Aorta (tissue), 5 donors: Measurements from ENCODE around the gene FAAH. TPM values are rescaled to one million over a fixed set of nuclear protein-coding genes. Genes with fewer than 3 reads are reported as not detected.

Source experiments
- ATAC-seq: fragments of 200-7000 bp; cut with Tn5 transposase; one replicate; pipeline ENCODE4 v1.9.1; 2022; ENCODE audit warnings: moderate library complexity; ENCODE audit not compliant: low FRiP score
- DNase-seq, 2 donors: peaks; one replicate each; pipeline ENCODE4 v3.0.0-alpha.2; 2020
- H3K27ac ChIP-seq, 2 donors: one replicate each; pipeline ENCODE4 v1.5.1; 2013; ENCODE audit warnings: low read length in 2 of 2, mild to moderate bottlenecking in 2 of 2, moderate library complexity in 2 of 2, control low read depth in 1 of 2, inconsistent platforms in 1 of 2, low read depth in 1 of 2
- H3K27me3 ChIP-seq, 2 donors: one replicate each; pipeline ENCODE4 v1.6.1; 2013; ENCODE audit warnings: control low read depth in 1 of 2, low read length in 1 of 2, mild to moderate bottlenecking in 1 of 2, moderate library complexity in 1 of 2; ENCODE audit not compliant: insufficient read depth in 2 of 2, control insufficient read depth in 1 of 2
- H3K36me3 ChIP-seq, 2 donors: one replicate each; pipeline ENCODE4 v1.6.1; 2013; ENCODE audit warnings: control low read depth in 1 of 2, low read length in 1 of 2, mild to moderate bottlenecking in 1 of 2; ENCODE audit not compliant: insufficient read depth in 2 of 2, control insufficient read depth in 1 of 2
- H3K4me1 ChIP-seq, 2 donors: one replicate each; pipeline ENCODE4 v1.6.1; 2013; ENCODE audit warnings: low read length in 2 of 2, control low read depth in 1 of 2, mild to moderate bottlenecking in 1 of 2, moderate library complexity in 1 of 2; ENCODE audit not compliant: insufficient read depth in 2 of 2, control insufficient read depth in 1 of 2
- H3K4me3 ChIP-seq, 2 donors: one replicate each; pipeline ENCODE4 v1.5.1; 2013; ENCODE audit warnings: low read length in 2 of 2, control low read depth in 1 of 2, mild to moderate bottlenecking in 1 of 2
- H3K9me3 ChIP-seq: one replicate; pipeline ENCODE4 v1.6.1; 2013; ENCODE audit warnings: mild to moderate bottlenecking, low read length; ENCODE audit not compliant: control insufficient read depth
- WGBS, 2 donors: extraction: QIAGEN DNeasy Blood & Tissue Kit; methylation state at CpG; one replicate each; pipeline ENCODE4 v1.1.7; 2013; 5-methylcytosine and 5-hydroxymethylcytosine counted together
- intact Hi-C, 2 donors: fragments of 100-400 bp; cut with DNase I; formaldehyde crosslinking; loops; one replicate each; pipeline versions ENCODE4 v1.14.2 to v1.15.0; 2022
- polyA plus RNA-seq, 2 donors: library from polyadenylated mRNA; stranded (reverse); fragments of 200-250 nt; gene quantifications; one replicate each; pipeline ENCODE4 v1.2.3, GENCODE V29; 2013
- total RNA-seq, 2 donors: library from RNA; stranded (reverse); fragmentation: NEBNext Ultra II Directional; extraction: Animal tissue kit (Norgen Biotek cat#: 25700); gene quantifications; one replicate each; pipeline ENCODE4 v1.2.1, GENCODE V29; 2021
- donor health status: healthy with polysubstance abuse.
- donor health status: Bipolar disorder and iron deficiency.
- donor health status: DM: no; HTN: no; CAD: no.
- donor health status: DM: no; HTN: no; CAD: no.
- donor health status: DM: yes; HTN: yes; CAD: no.

The FAAH gene
- total and polyA plus RNA-seq, 4 donors: 3.3 to 33.2 (median 8.4) TPM

DNA sequence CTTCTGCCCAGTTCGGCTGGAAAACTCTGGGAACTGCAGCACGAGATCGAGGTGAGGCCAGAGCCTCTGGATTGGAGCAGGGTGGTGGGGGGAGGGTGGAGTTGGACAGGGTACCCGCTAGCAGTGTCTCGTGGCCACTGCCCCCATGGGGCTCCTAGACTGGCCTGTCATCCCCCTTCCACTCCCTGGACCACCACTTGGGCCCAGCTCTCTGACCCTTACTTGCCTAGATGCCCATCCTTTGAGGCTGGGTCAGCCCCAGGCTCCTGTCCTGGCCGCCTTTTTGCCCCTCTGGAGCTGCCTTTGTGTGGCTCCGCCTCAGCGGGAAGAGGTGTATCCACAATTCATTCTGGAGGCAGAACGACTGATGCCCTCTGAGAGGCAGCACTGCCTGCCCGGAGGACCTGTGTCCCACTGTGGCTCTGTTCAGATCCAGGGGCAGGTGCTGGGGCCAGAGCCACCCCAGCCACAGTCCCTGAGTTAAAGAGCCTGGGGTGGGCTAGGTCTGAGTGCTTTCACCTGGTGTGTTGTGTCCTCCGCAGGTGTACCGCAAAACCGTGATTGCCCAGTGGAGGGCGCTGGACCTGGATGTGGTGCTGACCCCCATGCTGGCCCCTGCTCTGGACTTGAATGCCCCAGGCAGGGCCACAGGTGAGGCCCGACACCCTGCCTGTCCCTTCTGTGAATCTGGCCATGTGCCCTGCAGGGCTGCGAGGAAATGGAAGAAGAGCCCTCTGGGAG, 17.7 kb downstream of the FAAH start:
- DNase-seq: peak in 1 of 2 donors; percentile 53
- ATAC-seq: no peak

GRCh38 chr1:46412893-46413595, 18.9 kb downstream of the FAAH start:
- Histone ChIP-seq H3K4me3 (no peak overlapping the region), H3K9me3 (no peaks in the 10 kb centered on the region), H3K36me3 (no peaks in the 10 kb centered on the region), H3K27me3 (no peaks in the 10 kb centered on the region), H3K4me1 (no peaks in the 10 kb centered on the region), H3K27ac (no peak overlapping the region)
- no peak for DNase-seq
- intact Hi-C loops: no loop called here
- WGBS, 2 donors: 67 to 75% methylated on average over 10 to 13 of the region's 13 CpGs
- ATAC-seq: peak; percentile 15

More for the DNA sequence above, 17.7 kb downstream of the FAAH start:
- H3K4me3 ChIP-seq: no peak overlapping the region
- WGBS, 2 donors: 85 to 91% methylated on average over 16 of the region's 16 CpGs
- H3K4me1 ChIP-seq: no peaks in the 10 kb centered on the region
- intact Hi-C loops: no loop called here
- H3K9me3 ChIP-seq: no peaks in the 10 kb centered on the region
- H3K36me3 ChIP-seq: no peaks in the 10 kb centered on the region
- no peak overlapping the region for H3K27ac ChIP-seq
- H3K27me3 ChIP-seq: no peaks in the 10 kb centered on the region

DNA sequence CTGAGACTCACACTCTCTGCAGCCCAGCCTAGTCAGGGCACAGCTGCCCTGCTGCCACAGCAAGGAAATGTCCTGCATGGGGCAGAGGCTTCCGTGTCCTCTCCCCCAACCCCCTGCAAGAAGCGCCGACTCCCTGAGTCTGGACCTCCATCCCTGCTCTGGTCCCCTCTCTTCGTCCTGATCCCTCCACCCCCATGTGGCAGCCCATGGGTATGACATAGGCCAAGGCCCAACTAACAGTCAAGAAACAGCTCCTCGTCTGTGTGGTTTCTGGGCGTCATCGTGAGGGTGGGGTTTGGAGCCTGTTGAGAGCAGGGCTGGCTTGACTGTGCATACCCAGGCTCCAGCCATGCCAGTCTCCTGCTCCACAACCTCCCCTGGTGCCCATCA, 19.5 kb downstream of the FAAH start:
- ATAC-seq (no peak), DNase-seq (no peak)
- WGBS, 2 donors: 79 to 81% methylated on average over 7 of the region's 7 CpGs
- Histone ChIP-seq H3K4me1 (no peaks in the 10 kb centered on the region), H3K36me3 (no peaks in the 10 kb centered on the region), H3K9me3 (no peaks in the 10 kb centered on the region), H3K27me3 (no peaks in the 10 kb centered on the region), H3K4me3 (no peak overlapping the region), H3K27ac (no peak overlapping the region)
- intact Hi-C loops: no loop called here

DNA sequence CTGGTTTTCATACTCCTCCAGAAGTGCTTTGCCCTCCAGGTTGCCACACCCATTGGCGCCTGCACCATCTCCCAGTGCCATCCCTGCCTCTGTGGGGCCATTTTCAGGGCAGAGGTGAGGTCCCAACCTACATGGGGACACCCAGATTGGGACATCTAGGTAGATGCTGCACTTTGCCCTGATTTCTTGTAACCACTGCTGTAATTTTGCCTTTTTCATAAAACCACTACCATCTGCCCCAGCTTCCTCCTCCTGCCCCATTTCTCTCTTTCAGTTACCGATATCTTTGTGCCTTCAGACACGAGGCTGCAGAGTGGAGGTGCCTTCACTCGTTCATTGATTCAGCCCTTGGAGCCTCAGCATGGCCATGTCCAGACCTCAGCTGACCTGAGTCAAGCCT, 21.4 kb downstream of the FAAH start:
- no peak overlapping the region for H3K4me3 ChIP-seq
- no peaks in the 10 kb centered on the region for H3K27me3 ChIP-seq
- H3K9me3 ChIP-seq: no peaks in the 10 kb centered on the region
- intact Hi-C loops: no loop called here
- DNase-seq (no peak), ATAC-seq (no peak)
- no peak overlapping the region for H3K27ac ChIP-seq
- no peaks in the 10 kb centered on the region for H3K36me3 ChIP-seq
- no peaks in the 10 kb centered on the region for H3K4me1 ChIP-seq
- WGBS, 2 donors: 85 to 93% methylated on average over 4 of the region's 4 CpGs

DNA sequence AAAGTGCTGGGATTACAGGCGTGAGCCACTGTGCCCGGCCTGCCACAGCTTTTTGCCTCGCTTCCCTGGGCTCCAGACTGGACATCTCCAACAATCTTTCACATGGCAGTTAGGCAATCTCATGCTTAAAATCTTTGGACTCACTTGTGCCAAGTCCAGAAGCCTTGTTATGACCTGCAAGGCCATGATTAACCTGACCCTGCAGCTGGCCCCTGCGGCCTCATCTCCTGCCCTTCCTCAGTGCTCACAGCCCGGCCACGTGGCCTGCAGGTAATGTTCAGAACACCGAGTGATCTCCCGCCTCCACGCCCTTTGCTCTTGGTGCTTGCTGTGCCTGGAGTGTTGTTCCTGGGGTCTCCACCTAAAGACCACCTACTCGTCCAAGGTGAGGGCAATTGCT, 24.9 kb downstream of the FAAH start:
- Histone ChIP-seq H3K27ac (no peak overlapping the region), H3K4me3 (no peak overlapping the region), H3K36me3 (no peaks in the 10 kb centered on the region), H3K9me3 (no peaks in the 10 kb centered on the region), H3K27me3 (no peaks in the 10 kb centered on the region), H3K4me1 (no peaks in the 10 kb centered on the region)
- intact Hi-C loops: no loop called here
- no peak for DNase-seq
- ATAC-seq: no peak
- WGBS, 2 donors: 86 to 87% methylated on average over 10 of the region's 10 CpGs

DNA sequence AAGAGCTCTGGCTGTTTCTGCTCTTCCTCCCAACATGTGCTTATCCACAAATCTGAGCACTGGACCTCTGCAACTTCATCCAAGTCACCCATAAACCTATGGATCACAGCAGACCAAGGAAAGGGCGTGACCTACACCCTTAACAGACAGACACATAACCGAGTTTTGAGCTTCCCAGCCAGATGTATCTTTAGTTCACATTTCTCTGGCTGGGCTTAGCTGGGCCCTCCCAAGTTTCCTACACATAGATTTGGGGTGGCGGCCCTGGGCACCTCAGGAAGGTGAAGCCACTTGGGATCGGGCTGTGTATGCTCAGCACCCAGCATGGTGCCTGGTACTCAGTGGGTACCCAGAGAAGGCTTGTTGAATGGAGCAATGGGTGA, 26.4 kb downstream of the FAAH start:
- Histone ChIP-seq H3K4me3 (no peak overlapping the region), H3K27ac (no peak overlapping the region), H3K36me3 (no peaks in the 10 kb centered on the region), H3K27me3 (no peaks in the 10 kb centered on the region), H3K9me3 (no peaks in the 10 kb centered on the region), H3K4me1 (no peaks in the 10 kb centered on the region)
- DNase-seq (no peak), ATAC-seq (no peak)
- intact Hi-C loops: no loop called here
- 75 to 78% methylated on average over 4 of the region's 4 CpGs for WGBS, 2 donors

DNA sequence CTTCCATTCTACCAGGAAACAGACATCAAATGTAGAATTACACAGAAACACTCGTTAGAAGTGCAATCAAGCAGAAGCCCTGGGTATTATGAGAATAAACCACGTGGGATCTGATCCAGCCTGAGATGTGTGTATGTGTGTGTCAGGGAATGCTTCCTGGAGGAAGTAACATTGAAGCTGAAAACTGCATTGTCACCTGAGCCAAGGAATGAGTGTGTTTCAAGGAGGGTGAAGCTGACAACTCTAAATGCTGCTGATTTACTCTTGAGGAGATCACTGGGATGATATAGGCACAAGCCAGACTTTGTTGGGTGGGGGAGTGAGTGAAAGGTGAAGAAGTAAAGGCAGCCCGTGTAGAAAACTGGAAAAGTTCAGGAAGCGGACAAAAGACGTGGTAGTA, 27.6 kb downstream of the FAAH start:
- H3K4me1 ChIP-seq: no peaks in the 10 kb centered on the region
- H3K27ac ChIP-seq: no peak overlapping the region
- no peaks in the 10 kb centered on the region for H3K9me3 ChIP-seq
- no peaks in the 10 kb centered on the region for H3K36me3 ChIP-seq
- DNase-seq (no peak), ATAC-seq (no peak)
- no peaks in the 10 kb centered on the region for H3K27me3 ChIP-seq
- intact Hi-C loops: no loop called here
- WGBS, 2 donors: 65 to 73% methylated on average over 5 of the region's 5 CpGs
- no peak overlapping the region for H3K4me3 ChIP-seq

- no peak overlapping the region for H3K4me3 ChIP-seq
- H3K9me3 ChIP-seq: no peaks in the 10 kb centered on the region
- intact Hi-C loops: no loop called here
- no peaks in the 10 kb centered on the region for H3K36me3 ChIP-seq
- H3K27ac ChIP-seq: no peak overlapping the region
- WGBS, 2 donors: 90 to 91% methylated on average over 9 of the region's 9 CpGs
- DNase-seq (no peak), ATAC-seq (no peak)
- no peaks in the 10 kb centered on the region for H3K4me1 ChIP-seq
- H3K27me3 ChIP-seq: no peaks in the 10 kb centered on the region
These were observed 28.2 kb downstream of the FAAH start for GRCh38 chr1:46422261-46422871.
